Colonic mucosa (tissue), 4 donors: ENCODE measurements around the gene SASS6. TPM values are rescaled to one million over a fixed set of nuclear protein-coding genes. Genes with fewer than 3 reads are reported as not detected.

ENCODE experiments used
- DNase-seq: peaks from one replicate; pipeline ENCODE4 v3.0.0-alpha.2; 2020
- H3K27ac ChIP-seq: fragments of 200-600 bp; one replicate; pipeline ENCODE4 v1.8.0; 2021
- H3K27me3 ChIP-seq: fragments of 200-600 bp; one replicate; pipeline ENCODE4 v1.8.0; 2021
- H3K36me3 ChIP-seq: fragments of 200-600 bp; one replicate; pipeline ENCODE4 v1.8.0; 2021
- H3K4me1 ChIP-seq: fragments of 200-600 bp; one replicate; pipeline ENCODE4 v1.8.0; 2021; ENCODE audit warnings: mild to moderate bottlenecking
- H3K4me3 ChIP-seq: fragments of 200-600 bp; one replicate; pipeline ENCODE4 v1.8.0; 2021
- H3K9ac ChIP-seq, 2 donors: one replicate each; pipeline ENCODE4 v1.7.0; 2013; ENCODE audit warnings: control low read depth in 2 of 2, low read depth in 2 of 2, low read length in 2 of 2
- H3K9me3 ChIP-seq: fragments of 200-600 bp; one replicate; pipeline ENCODE4 v1.8.0; 2021
- CTCF ChIP-seq: fragments of 200-600 bp; IDR thresholded peaks from one replicate; pipeline ENCODE4 v1.8.0; 2022; ENCODE audit warnings: antibody characterized with exemption, mild to moderate bottlenecking
- intact Hi-C: fragments of 100-400 bp; cut with DNase I; formaldehyde crosslinking; loops from one replicate; pipeline ENCODE4 v1.14.1; 2022
- total RNA-seq, 2 donors: library from RNA; stranded (reverse); fragmentation: NEBNext Ultra II Directional in 1 of 2; extraction: Animal tissue kit (Norgen Biotek cat#: 25700) in 1 of 2; gene quantifications; one replicate each; pipeline ENCODE4 v1.2.1, GENCODE V29; 2021
- donor health status: healthy.
- donor health status: DM: no; HTN: no; CAD: no.
- donor health status: DM: no; HTN: no; CAD: no.

The SASS6 gene
- total RNA-seq: 1 to 10 TPM; 3.3 to 8.0 TPM

DNA sequence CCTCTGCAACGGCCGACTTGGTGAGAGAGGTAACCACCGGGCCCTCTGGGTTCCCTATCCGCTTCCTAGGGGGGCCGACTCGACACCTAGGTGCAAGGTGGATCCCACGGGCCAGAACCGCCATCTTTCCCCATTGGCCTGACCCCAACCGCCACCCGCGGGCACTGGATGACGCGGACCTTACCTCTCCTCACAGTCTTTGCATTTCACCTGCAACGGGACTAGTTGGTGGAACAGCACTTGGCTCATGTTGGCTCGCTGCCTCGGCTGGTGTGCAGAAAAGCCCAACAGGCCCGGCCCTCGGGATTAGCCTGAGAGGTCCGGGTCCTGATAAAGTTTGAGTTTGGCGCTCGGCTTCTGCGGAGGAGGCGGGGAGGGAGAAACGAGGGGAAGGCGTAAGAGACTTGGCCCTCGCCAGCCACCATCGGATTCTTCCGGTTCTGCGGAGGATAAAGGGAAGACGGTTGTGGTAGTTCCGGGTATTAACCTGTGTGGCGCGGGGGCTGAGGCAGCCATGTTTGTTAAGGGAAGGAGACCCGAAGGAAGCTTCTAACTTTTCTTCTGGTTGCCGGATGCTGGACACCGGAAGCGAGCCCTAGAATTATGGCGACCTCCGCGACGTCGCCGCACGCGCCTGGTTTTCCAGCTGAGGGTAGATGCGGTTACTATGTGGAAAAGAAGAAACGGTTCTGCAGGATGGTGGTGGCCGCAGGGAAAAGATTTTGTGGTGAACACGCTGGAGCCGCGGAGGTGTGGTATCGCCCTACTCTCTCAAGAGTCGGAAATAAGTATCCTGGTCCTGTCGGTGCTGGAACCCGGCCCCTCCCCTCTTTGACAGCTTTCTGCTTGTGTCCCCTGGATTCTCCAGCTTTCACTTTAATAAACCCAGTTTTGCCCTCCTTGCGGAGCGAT lies at the start of gene SASS6, which contains the start of gene TRMT13:
SASS6 (minus strand) TSS at position 365 of the 912 bp plus-strand sequence; CDS start at position 249, 116 bp downstream.
TRMT13 (plus strand) TSS at position 598 of the 912 bp plus-strand sequence; CDS start at position 604, 6 bp downstream.
- intact Hi-C loops: loop anchor here (10.0 kb wide), 3 partner anchors 132 to 332 kb away; partner anchors contain the start of genes CDC14A and RTCA
- H3K27ac ChIP-seq: peak within 1 kb of the TSS; percentile 59
- TF ChIP-seq CTCF: no peak
- H3K4me1 ChIP-seq: peaks cover 11% of the 10 kb centered on the region
- H3K36me3 ChIP-seq: peaks cover 4% of the 10 kb centered on the region
- DNase-seq: peak; percentile 99
- H3K9ac ChIP-seq: peak within 1 kb of the TSS; percentile 67 to 73
- H3K27me3 ChIP-seq: no peaks in the 10 kb centered on the region
- H3K4me3 ChIP-seq: peak within 1 kb of the TSS; percentile 76
- H3K9me3 ChIP-seq: no peaks in the 10 kb centered on the region

GRCh38 chr1:100178091-100178490 lies 45.4 kb upstream of the SASS6 start, which contains the start of gene LRRC39:
Gene LRRC39 (minus strand): TSS chr1:100178256. CDS start chr1:100168516, 9,740 bp downstream.
- intact Hi-C loops: loop anchor here (5.0 kb wide), 1 partner anchor 49 kb away; no protein-coding TSS in a partner anchor
- H3K27me3 ChIP-seq: no peaks in the 10 kb centered on the region
- no peak for DNase-seq
- no peaks in the 10 kb centered on the region for H3K4me1 ChIP-seq
- no peak within 1 kb of the TSS for H3K9ac ChIP-seq
- H3K4me3 ChIP-seq: no peak within 1 kb of the TSS
- H3K27ac ChIP-seq: no peak within 1 kb of the TSS
- TF ChIP-seq CTCF: no peak
- H3K36me3 ChIP-seq: no peaks in the 10 kb centered on the region
- no peaks in the 10 kb centered on the region for H3K9me3 ChIP-seq

GRCh38 chr1:100177295-100178041 lies 44.7 kb upstream of the SASS6 start:
- no peak for DNase-seq
- Histone ChIP-seq H3K9ac (no peak overlapping the region), H3K27me3 (no peaks in the 10 kb centered on the region), H3K27ac (no peak overlapping the region), H3K36me3 (no peaks in the 10 kb centered on the region), H3K4me3 (no peak overlapping the region), H3K9me3 (no peaks in the 10 kb centered on the region), H3K4me1 (no peaks in the 10 kb centered on the region)
- no peak for TF ChIP-seq CTCF
- intact Hi-C loops: loop anchor here (5.0 kb wide), 1 partner anchor 50 kb away; no protein-coding TSS in a partner anchor

DNA sequence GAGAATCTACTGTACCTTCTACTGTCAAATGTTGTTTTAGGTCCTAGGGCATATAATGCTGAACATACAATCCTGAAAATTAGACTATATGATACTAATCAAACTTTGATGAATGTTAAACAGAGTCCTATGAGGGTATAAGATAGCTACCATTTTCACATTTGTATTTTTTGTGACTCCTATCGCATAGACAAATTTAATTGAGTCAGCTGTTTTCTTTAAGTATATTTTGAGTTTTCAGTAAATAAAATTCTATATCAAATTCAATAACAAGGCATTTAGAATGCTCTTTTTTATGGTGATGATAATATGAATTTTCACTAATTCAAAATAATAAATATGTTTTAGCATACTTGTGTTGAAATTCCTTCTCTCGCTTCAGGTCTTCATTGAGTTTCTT lies 35.3 kb upstream of the SASS6 start:
- no peak overlapping the region for H3K27ac ChIP-seq
- no peaks in the 10 kb centered on the region for H3K27me3 ChIP-seq
- H3K9ac ChIP-seq: no peak overlapping the region
- H3K9me3 ChIP-seq: no peaks in the 10 kb centered on the region
- DNase-seq: no peak
- no peak for TF ChIP-seq CTCF
- no peaks in the 10 kb centered on the region for H3K36me3 ChIP-seq
- H3K4me1 ChIP-seq: no peaks in the 10 kb centered on the region
- no peak overlapping the region for H3K4me3 ChIP-seq
- intact Hi-C loops: no loop called here

GRCh38 chr1:100164702-100165101 lies 32.0 kb upstream of the SASS6 start:
- Histone ChIP-seq H3K4me3 (no peak overlapping the region), H3K4me1 (no peaks in the 10 kb centered on the region), H3K9me3 (no peaks in the 10 kb centered on the region), H3K27me3 (no peaks in the 10 kb centered on the region), H3K36me3 (no peaks in the 10 kb centered on the region), H3K27ac (no peak overlapping the region), H3K9ac (no peak overlapping the region)
- no peak for DNase-seq
- TF ChIP-seq CTCF: no peak
- intact Hi-C loops: no loop called here
